ENCODE results near the gene SLIT3.

SLIT3 gene

GRCh38 chr5:168714046-168714445 is 586.9 kb downstream of the SLIT3 start:
- Histone ChIP-seq H3F3A (ENCODE audit: low read depth) (no peaks in the 10 kb centered on the region), H3K4me2 (ENCODE audit: low read depth, low read length, poor library complexity, severe bottlenecking) (no peak overlapping the region), H2AFZ (ENCODE audit: low read length) (no peak overlapping the region), H3K27me3 (ENCODE audit: insufficient read depth, low read length, poor library complexity, severe bottlenecking) (no peaks in the 10 kb centered on the region), H3K9me2 (replicated peaks; ENCODE audit: low read depth, low read length) (no peaks in the 10 kb centered on the region), H3K4me1 (ENCODE audit: insufficient read depth, low read length, poor library complexity, severe bottlenecking) (no peaks in the 10 kb centered on the region), H3K79me2 (ENCODE audit: insufficient read depth, low read length) (no peaks in the 10 kb centered on the region), H3K4me3 (ENCODE audit: low read length, poor library complexity, severe bottlenecking) (no peak overlapping the region), H4K20me1 (ENCODE audit: insufficient read depth, low read length, poor library complexity, severe bottlenecking) (no peaks in the 10 kb centered on the region), H3K36me3 (ENCODE audit: insufficient read depth, low read length) (no peaks in the 10 kb centered on the region), H3K9me3 (ENCODE audit: insufficient read depth, low read depth, low read length) (no peaks in the 10 kb centered on the region), H3K9ac (ENCODE audit: low read depth, low read length, poor library complexity, severe bottlenecking) (no peak overlapping the region)
- TF ChIP-seq CTCF (conservative IDR thresholded peaks at IDR 0.05; ENCODE audit: low read length), result no peak

GRCh38 chr5:168713051-168713450 is 587.9 kb downstream of the SLIT3 start:
- H3K4me1 ChIP-seq (ENCODE audit: insufficient read depth, low read length, poor library complexity, severe bottlenecking), result no peaks in the 10 kb centered on the region
- H3F3A ChIP-seq (ENCODE audit: low read depth), result no peaks in the 10 kb centered on the region
- H3K27me3 ChIP-seq (ENCODE audit: insufficient read depth, low read length, poor library complexity, severe bottlenecking), result no peaks in the 10 kb centered on the region
- no peaks in the 10 kb centered on the region for H3K79me2 ChIP-seq (ENCODE audit: insufficient read depth, low read length)
- no peaks in the 10 kb centered on the region for H3K36me3 ChIP-seq (ENCODE audit: insufficient read depth, low read length)
- no peak overlapping the region for H3K9ac ChIP-seq (ENCODE audit: low read depth, low read length, poor library complexity, severe bottlenecking)
- H3K4me2 ChIP-seq (ENCODE audit: low read depth, low read length, poor library complexity, severe bottlenecking), result no peak overlapping the region
- H4K20me1 ChIP-seq (ENCODE audit: insufficient read depth, low read length, poor library complexity, severe bottlenecking), result no peaks in the 10 kb centered on the region
- H3K9me3 ChIP-seq (ENCODE audit: insufficient read depth, low read depth, low read length), result no peaks in the 10 kb centered on the region
- no peak overlapping the region for H2AFZ ChIP-seq (ENCODE audit: low read length)
- TF ChIP-seq CTCF (conservative IDR thresholded peaks at IDR 0.05; ENCODE audit: low read length) (no peak), EZH2phosphoT487 (IDR thresholded peaks at IDR 0.05; ENCODE audit: borderline replicate concordance) (no peak)
- no peaks in the 10 kb centered on the region for H3K9me2 ChIP-seq (replicated peaks; ENCODE audit: low read depth, low read length)
- H3K4me3 ChIP-seq (ENCODE audit: low read length, poor library complexity, severe bottlenecking), result no peak overlapping the region

GRCh38 chr5:168712280-168712924 is 588.5 kb downstream of the SLIT3 start:
- H3K9me3 ChIP-seq (ENCODE audit: insufficient read depth, low read depth, low read length), result no peaks in the 10 kb centered on the region
- no peaks in the 10 kb centered on the region for H3F3A ChIP-seq (ENCODE audit: low read depth)
- TF ChIP-seq CTCF (conservative IDR thresholded peaks at IDR 0.05; ENCODE audit: low read length) (no peak), EZH2phosphoT487 (IDR thresholded peaks at IDR 0.05; ENCODE audit: borderline replicate concordance) (no peak)
- no peaks in the 10 kb centered on the region for H3K4me1 ChIP-seq (ENCODE audit: insufficient read depth, low read length, poor library complexity, severe bottlenecking)
- no peak overlapping the region for H3K4me2 ChIP-seq (ENCODE audit: low read depth, low read length, poor library complexity, severe bottlenecking)
- no peaks in the 10 kb centered on the region for H3K27me3 ChIP-seq (ENCODE audit: insufficient read depth, low read length, poor library complexity, severe bottlenecking)
- no peaks in the 10 kb centered on the region for H3K79me2 ChIP-seq (ENCODE audit: insufficient read depth, low read length)
- no peak overlapping the region for H3K9ac ChIP-seq (ENCODE audit: low read depth, low read length, poor library complexity, severe bottlenecking)
- no peaks in the 10 kb centered on the region for H4K20me1 ChIP-seq (ENCODE audit: insufficient read depth, low read length, poor library complexity, severe bottlenecking)
- no peaks in the 10 kb centered on the region for H3K36me3 ChIP-seq (ENCODE audit: insufficient read depth, low read length)
- H2AFZ ChIP-seq (ENCODE audit: low read length), result no peak overlapping the region
- no peaks in the 10 kb centered on the region for H3K9me2 ChIP-seq (replicated peaks; ENCODE audit: low read depth, low read length)
- H3K4me3 ChIP-seq (ENCODE audit: low read length, poor library complexity, severe bottlenecking), result no peak overlapping the region

Measured in Loucy (cell line).